ENCODE data around the gene GJA9. TPM values are rescaled to one million over a fixed set of nuclear protein-coding genes. Genes with fewer than 3 reads are reported as not detected.

Gene GJA9
- total and polyA plus RNA-seq, 2 experiments from 2014 or later = 0.21 TPM; not detected in 1

DNA sequence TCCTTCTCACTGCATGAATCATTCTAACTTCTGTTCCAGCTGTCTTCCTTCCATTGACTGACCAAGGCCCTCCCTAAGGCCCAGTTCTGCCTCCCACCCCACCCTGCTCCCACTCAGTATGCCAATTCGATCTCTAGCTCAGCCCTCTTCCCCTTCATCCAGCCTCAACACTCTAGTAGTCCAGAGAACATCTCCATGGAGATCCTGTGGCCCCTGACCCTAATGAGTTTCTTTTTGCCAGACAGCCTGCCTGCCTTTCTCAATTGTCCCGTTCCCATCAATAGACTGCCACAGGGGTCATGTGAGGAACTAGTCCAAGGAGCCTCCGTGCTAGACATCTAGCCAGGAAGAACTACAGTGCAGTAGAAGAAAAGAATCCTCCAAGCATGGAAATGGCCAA lies 48.2 kb downstream of the GJA9 start (continued):
- TF ChIP-seq, protein P1, sequence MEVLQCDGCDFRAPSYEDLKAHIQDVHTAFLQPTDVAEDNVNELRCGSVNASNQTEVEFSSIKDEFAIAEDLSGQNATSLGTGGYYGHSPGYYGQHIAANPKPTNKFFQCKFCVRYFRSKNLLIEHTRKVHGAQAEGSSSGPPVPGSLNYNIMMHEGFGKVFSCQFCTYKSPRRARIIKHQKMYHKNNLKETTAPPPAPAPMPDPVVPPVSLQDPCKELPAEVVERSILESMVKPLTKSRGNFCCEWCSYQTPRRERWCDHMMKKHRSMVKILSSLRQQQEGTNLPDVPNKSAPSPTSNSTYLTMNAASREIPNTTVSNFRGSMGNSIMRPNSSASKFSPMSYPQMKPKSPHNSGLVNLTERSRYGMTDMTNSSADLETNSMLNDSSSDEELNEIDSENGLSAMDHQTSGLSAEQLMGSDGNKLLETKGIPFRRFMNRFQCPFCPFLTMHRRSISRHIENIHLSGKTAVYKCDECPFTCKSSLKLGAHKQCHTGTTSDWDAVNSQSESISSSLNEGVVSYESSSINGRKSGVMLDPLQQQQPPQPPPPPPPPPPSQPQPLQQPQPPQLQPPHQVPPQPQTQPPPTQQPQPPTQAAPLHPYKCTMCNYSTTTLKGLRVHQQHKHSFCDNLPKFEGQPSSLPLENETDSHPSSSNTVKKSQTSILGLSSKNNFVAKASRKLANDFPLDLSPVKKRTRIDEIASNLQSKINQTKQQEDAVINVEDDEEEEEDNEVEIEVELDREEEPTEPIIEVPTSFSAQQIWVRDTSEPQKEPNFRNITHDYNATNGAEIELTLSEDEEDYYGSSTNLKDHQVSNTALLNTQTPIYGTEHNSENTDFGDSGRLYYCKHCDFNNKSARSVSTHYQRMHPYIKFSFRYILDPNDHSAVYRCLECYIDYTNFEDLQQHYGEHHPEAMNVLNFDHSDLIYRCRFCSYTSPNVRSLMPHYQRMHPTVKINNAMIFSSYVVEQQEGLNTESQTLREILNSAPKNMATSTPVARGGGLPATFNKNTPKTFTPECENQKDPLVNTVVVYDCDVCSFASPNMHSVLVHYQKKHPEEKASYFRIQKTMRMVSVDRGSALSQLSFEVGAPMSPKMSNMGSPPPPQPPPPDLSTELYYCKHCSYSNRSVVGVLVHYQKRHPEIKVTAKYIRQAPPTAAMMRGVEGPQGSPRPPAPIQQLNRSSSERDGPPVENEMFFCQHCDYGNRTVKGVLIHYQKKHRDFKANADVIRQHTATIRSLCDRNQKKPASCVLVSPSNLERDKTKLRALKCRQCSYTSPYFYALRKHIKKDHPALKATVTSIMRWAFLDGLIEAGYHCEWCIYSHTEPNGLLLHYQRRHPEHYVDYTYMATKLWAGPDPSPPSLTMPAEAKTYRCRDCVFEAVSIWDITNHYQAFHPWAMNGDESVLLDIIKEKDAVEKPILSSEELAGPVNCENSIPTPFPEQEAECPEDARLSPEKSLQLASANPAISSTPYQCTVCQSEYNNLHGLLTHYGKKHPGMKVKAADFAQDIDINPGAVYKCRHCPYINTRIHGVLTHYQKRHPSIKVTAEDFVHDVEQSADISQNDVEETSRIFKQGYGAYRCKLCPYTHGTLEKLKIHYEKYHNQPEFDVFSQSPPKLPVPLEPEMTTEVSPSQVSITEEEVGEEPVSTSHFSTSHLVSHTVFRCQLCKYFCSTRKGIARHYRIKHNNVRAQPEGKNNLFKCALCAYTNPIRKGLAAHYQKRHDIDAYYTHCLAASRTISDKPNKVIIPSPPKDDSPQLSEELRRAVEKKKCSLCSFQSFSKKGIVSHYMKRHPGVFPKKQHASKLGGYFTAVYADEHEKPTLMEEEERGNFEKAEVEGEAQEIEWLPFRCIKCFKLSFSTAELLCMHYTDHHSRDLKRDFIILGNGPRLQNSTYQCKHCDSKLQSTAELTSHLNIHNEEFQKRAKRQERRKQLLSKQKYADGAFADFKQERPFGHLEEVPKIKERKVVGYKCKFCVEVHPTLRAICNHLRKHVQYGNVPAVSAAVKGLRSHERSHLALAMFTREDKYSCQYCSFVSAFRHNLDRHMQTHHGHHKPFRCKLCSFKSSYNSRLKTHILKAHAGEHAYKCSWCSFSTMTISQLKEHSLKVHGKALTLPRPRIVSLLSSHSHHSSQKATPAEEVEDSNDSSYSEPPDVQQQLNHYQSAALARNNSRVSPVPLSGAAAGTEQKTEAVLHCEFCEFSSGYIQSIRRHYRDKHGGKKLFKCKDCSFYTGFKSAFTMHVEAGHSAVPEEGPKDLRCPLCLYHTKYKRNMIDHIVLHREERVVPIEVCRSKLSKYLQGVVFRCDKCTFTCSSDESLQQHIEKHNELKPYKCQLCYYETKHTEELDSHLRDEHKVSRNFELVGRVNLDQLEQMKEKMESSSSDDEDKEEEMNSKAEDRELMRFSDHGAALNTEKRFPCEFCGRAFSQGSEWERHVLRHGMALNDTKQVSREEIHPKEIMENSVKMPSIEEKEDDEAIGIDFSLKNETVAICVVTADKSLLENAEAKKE (CRISPR knock-in tag; IDR thresholded peaks at IDR 0.05) = no peak
- TF ChIP-seq, protein P2, sequence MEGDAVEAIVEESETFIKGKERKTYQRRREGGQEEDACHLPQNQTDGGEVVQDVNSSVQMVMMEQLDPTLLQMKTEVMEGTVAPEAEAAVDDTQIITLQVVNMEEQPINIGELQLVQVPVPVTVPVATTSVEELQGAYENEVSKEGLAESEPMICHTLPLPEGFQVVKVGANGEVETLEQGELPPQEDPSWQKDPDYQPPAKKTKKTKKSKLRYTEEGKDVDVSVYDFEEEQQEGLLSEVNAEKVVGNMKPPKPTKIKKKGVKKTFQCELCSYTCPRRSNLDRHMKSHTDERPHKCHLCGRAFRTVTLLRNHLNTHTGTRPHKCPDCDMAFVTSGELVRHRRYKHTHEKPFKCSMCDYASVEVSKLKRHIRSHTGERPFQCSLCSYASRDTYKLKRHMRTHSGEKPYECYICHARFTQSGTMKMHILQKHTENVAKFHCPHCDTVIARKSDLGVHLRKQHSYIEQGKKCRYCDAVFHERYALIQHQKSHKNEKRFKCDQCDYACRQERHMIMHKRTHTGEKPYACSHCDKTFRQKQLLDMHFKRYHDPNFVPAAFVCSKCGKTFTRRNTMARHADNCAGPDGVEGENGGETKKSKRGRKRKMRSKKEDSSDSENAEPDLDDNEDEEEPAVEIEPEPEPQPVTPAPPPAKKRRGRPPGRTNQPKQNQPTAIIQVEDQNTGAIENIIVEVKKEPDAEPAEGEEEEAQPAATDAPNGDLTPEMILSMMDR (conservative IDR thresholded peaks at IDR 0.05; ENCODE audit: low read depth in 2 of 2) = no peak
- no peak for TF ChIP-seq POLR2AphosphoS5 (IDR thresholded peaks at IDR 0.05; ENCODE audit: low read depth)
- no peak for TF ChIP-seq EZH2phosphoT487 (IDR thresholded peaks at IDR 0.05; ENCODE audit: unreplicated experiment)
- no peak for TF ChIP-seq STAT1 (IDR thresholded peaks at IDR 0.05; ENCODE audit: unreplicated experiment)
- no peak for TF ChIP-seq ZNF114 (CRISPR knock-in tag; IDR thresholded peaks at IDR 0.05)
- no peak for TF ChIP-seq CREB1 (CRISPR knock-in tag; IDR thresholded peaks at IDR 0.05; ENCODE audit: low read depth)
- TF ChIP-seq NANOG (IDR thresholded peaks at IDR 0.05; ENCODE audit: borderline replicate concordance) = no peak
- TF ChIP-seq JUNB (IDR thresholded peaks at IDR 0.05; ENCODE audit: unreplicated experiment) = no peak
- TF ChIP-seq, protein P3, sequence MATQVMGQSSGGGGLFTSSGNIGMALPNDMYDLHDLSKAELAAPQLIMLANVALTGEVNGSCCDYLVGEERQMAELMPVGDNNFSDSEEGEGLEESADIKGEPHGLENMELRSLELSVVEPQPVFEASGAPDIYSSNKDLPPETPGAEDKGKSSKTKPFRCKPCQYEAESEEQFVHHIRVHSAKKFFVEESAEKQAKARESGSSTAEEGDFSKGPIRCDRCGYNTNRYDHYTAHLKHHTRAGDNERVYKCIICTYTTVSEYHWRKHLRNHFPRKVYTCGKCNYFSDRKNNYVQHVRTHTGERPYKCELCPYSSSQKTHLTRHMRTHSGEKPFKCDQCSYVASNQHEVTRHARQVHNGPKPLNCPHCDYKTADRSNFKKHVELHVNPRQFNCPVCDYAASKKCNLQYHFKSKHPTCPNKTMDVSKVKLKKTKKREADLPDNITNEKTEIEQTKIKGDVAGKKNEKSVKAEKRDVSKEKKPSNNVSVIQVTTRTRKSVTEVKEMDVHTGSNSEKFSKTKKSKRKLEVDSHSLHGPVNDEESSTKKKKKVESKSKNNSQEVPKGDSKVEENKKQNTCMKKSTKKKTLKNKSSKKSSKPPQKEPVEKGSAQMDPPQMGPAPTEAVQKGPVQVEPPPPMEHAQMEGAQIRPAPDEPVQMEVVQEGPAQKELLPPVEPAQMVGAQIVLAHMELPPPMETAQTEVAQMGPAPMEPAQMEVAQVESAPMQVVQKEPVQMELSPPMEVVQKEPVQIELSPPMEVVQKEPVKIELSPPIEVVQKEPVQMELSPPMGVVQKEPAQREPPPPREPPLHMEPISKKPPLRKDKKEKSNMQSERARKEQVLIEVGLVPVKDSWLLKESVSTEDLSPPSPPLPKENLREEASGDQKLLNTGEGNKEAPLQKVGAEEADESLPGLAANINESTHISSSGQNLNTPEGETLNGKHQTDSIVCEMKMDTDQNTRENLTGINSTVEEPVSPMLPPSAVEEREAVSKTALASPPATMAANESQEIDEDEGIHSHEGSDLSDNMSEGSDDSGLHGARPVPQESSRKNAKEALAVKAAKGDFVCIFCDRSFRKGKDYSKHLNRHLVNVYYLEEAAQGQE (IDR thresholded peaks at IDR 0.05; ENCODE audit: unreplicated experiment) = no peak
- no peak for TF ChIP-seq EZH2 (IDR thresholded peaks at IDR 0.05; ENCODE audit: low read depth, unreplicated experiment)
